B cell (primary cell): ENCODE data around the gene SMAD7. TPM values are rescaled to one million over a fixed set of nuclear protein-coding genes. Genes with fewer than 3 reads are reported as not detected.

Experiments used
- ATAC-seq: fragments of 200-7000 bp; cut with Tn5 transposase; one replicate; pipeline ENCODE4 v1.10.0; 2021; ENCODE audit warnings: low read depth, mild to moderate bottlenecking, moderate number of reproducible peaks, moderate library complexity
- CTCF ChIA-PET: fragments of 350-600 bp; sonication (Branson Sonifier 250); formaldehyde crosslinking; loops from one replicate; lab custom pipeline; 2021; ENCODE audit warnings: antibody characterized with exemption, inconsistent platforms; lab: Charles Lee
- POLR2A ChIA-PET: fragments of 350-600 bp; sonication (Branson Sonifier 250); formaldehyde crosslinking; loops from one replicate; lab custom pipeline; 2021; ENCODE audit warnings: antibody characterized with exemption; lab: Charles Lee
- DNase-seq: peaks from one replicate; pipeline ENCODE4 v3.0.0; 2013
- H2AFZ ChIP-seq: 2 replicates; pipeline ENCODE4 v1.6.1; 2012; ENCODE audit warnings: mild to moderate bottlenecking, low read depth, low read length; ENCODE audit not compliant: insufficient read depth, poor library complexity, severe bottlenecking
- H3K27ac ChIP-seq, 2 donors: 1 replicate in 1 of 2; 2 replicates in 1 of 2; pipeline ENCODE4 v1.5.1; 2012 to 2013; ENCODE audit warnings: low read length in 2 of 2, mild to moderate bottlenecking in 2 of 2, moderate library complexity in 1 of 2
- H3K27me3 ChIP-seq, 4 experiments: fragments of 200-600 bp in 1 of 4; sonication (generic) in 1 of 4; replicated peaks in 1 of 4; 1 replicate in 2 of 4; 2 replicates in 2 of 4; pipeline versions ENCODE4 v1.6.1 to v1.7.0; 2013 to 2016; ENCODE audit warnings: low read length in 3 of 4, mild to moderate bottlenecking in 2 of 4, mixed read lengths in 1 of 4, moderate library complexity in 1 of 4; ENCODE audit not compliant: insufficient read depth in 4 of 4, control insufficient read depth in 3 of 4; ENCODE audit errors: control extremely low read depth in 1 of 4
- H3K36me3 ChIP-seq, 2 experiments: replicated peaks in 1 of 2; 1 replicate in 1 of 2; 2 replicates in 1 of 2; pipeline versions ENCODE4 v1.6.1 to v1.7.1; 2013; ENCODE audit warnings: low read length in 1 of 2; ENCODE audit not compliant: insufficient read depth in 2 of 2, control insufficient read depth in 1 of 2; ENCODE audit errors: control extremely low read depth in 1 of 2, extremely low read depth in 1 of 2
- H3K4me1 ChIP-seq, 2 donors: fragments of 200-600 bp in 1 of 2; sonication (generic) in 1 of 2; 1 replicate in 1 of 2; 2 replicates in 1 of 2; pipeline versions ENCODE4 v1.5.1 to v1.6.1; 2013 to 2017; ENCODE audit warnings: low read length in 2 of 2; ENCODE audit not compliant: control insufficient read depth in 2 of 2, insufficient read depth in 2 of 2
- H3K4me2 ChIP-seq: replicated peaks from 2 replicates; pipeline ENCODE3; 2012; ENCODE audit warnings: mild to moderate bottlenecking, low read depth, low read length; ENCODE audit not compliant: poor library complexity, severe bottlenecking
- H3K4me3 ChIP-seq, 5 experiments: fragments of 200-600 bp in 1 of 5; sonication (generic) in 1 of 5; 1 replicate in 3 of 5; 2 replicates in 2 of 5; pipeline versions ENCODE4 v1.5.1 to v1.7.0; 2011 to 2016; ENCODE audit warnings: low read length in 4 of 5, mild to moderate bottlenecking in 4 of 5, low read depth in 2 of 5, control low read depth in 1 of 5, moderate library complexity in 1 of 5; ENCODE audit not compliant: insufficient read depth in 1 of 5; ENCODE audit errors: control extremely low read depth in 1 of 5, extremely low read depth in 1 of 5
- H3K79me2 ChIP-seq: fragments of 200-600 bp; sonication (generic); one replicate; pipeline ENCODE4 v1.6.0; 2016; ENCODE audit warnings: low read length; ENCODE audit not compliant: control insufficient read depth, insufficient read depth
- H3K9ac ChIP-seq: fragments of 200-600 bp; sonication (generic); 2 replicates; pipeline ENCODE4 v1.6.1; 2017; ENCODE audit warnings: mild to moderate bottlenecking, low read length, moderate library complexity
- H3K9me3 ChIP-seq, 3 donors: one replicate each; pipeline versions ENCODE4 v1.6.1 to v1.7.1; 2013; ENCODE audit warnings: low read length in 2 of 3; ENCODE audit not compliant: control insufficient read depth in 2 of 3, insufficient read depth in 1 of 3; ENCODE audit errors: control extremely low read depth in 1 of 3
- H4K20me1 ChIP-seq: 2 replicates; pipeline ENCODE4 v1.6.0; 2012; ENCODE audit warnings: mild to moderate bottlenecking, low read length; ENCODE audit not compliant: insufficient read depth, control insufficient read depth, poor library complexity, severe bottlenecking
- H3K27ac Mint-ChIP-seq: one replicate; pipeline ENCODE4 v1.8.0; 2021; ENCODE audit warnings: mixed read lengths
- H3K27me3 Mint-ChIP-seq: one replicate; pipeline ENCODE4 v1.8.0; 2021; ENCODE audit warnings: mixed read lengths
- H3K4me1 Mint-ChIP-seq: one replicate; pipeline ENCODE4 v1.8.0; 2021; ENCODE audit warnings: mixed read lengths
- H3K4me3 Mint-ChIP-seq: one replicate; pipeline ENCODE4 v1.8.0; 2021; ENCODE audit warnings: mixed read lengths
- H3K9me3 Mint-ChIP-seq: one replicate; pipeline ENCODE4 v1.8.0; 2022; ENCODE audit warnings: mixed read lengths; ENCODE audit not compliant: insufficient read depth
- CTCF ChIP-seq: fragments of 200-600 bp; IDR thresholded peaks from one replicate; pipeline ENCODE4 v1.8.0; 2022; ENCODE audit warnings: antibody characterized with exemption, mild to moderate bottlenecking
- EZH2 ChIP-seq: IDR thresholded peaks from 2 replicates; pipeline ENCODE4 v1.6.1; 2012; ENCODE audit warnings: borderline replicate concordance, low read depth, mild to moderate bottlenecking, moderate library complexity, low read length; ENCODE audit not compliant: insufficient read depth, poor library complexity, severe bottlenecking
- WGBS: methylation state at CpG from one replicate; pipeline ENCODE4 v1.1.5; 2013; ENCODE audit warnings: missing lambda C conversion rate; ENCODE audit not compliant: insufficient coverage; 5-methylcytosine and 5-hydroxymethylcytosine counted together
- intact Hi-C: fragments of 100-400 bp; cut with micrococcal nuclease; formaldehyde crosslinking; loops from one replicate; pipeline ENCODE4 v1.10.0; 2022
- polyA plus RNA-seq: library from polyadenylated mRNA; depleted of rRNA; stranded (reverse); fragments of >200 nt; gene quantifications from 2 replicates; pipeline ENCODE4 v1.2.3, GENCODE V29; 2012
- total RNA-seq, 2 donors: library from RNA; stranded (reverse); fragments of 120-200 nt in 1 of 2; gene quantifications; 1 replicate in 1 of 2; 2 replicates in 1 of 2; pipeline versions ENCODE4 v1.2.3 to v1.2.4, GENCODE V29; 2013 to 2022

The SMAD7 gene
- total and polyA plus RNA-seq, 2 donors (not counting 1 experiment from before 2014, with no cell fraction given) = 10.1 to 20.9 TPM

GRCh38 chr18:48968412-48969215, 17.8 kb upstream of the SMAD7 start:
- WGBS = 91% methylated on average over 8 of the region's 11 CpGs
- H3K9me3 ChIP-seq = no peaks in the 10 kb centered on the region
- no peak overlapping the region for H3K4me2 ChIP-seq
- no peaks in the 10 kb centered on the region for H3K4me1 Mint-ChIP-seq
- ChIA-PET POLR2A (interaction anchor here (0.6 to 0.7 kb wide), 2 partner anchors 15 to 37 kb away, joined by 6 read pairs; no protein-coding TSS in a partner anchor), CTCF (interaction anchor here (0.9 to 1.2 kb wide), 2 partner anchors 21 to 292 kb away, joined by 3 to 4 read pairs; no protein-coding TSS in a partner anchor)
- no peak overlapping the region for H3K27ac ChIP-seq
- no peak for TF ChIP-seq EZH2
- TF ChIP-seq CTCF = no peak
- no peaks in the 10 kb centered on the region for H3K27me3 ChIP-seq
- H3K9me3 Mint-ChIP-seq = no peaks in the 10 kb centered on the region
- no peaks in the 10 kb centered on the region for H4K20me1 ChIP-seq
- ATAC-seq = no peak
- H3K9ac ChIP-seq = no peak overlapping the region
- H3K4me1 ChIP-seq = no peaks in the 10 kb centered on the region
- H2AFZ ChIP-seq = no peak overlapping the region
- no peak overlapping the region for H3K27ac Mint-ChIP-seq
- H3K79me2 ChIP-seq = no peaks in the 10 kb centered on the region
- no peaks in the 10 kb centered on the region for H3K36me3 ChIP-seq
- H3K27me3 Mint-ChIP-seq = peaks cover 3% of the 10 kb centered on the region
- no peak for DNase-seq
- H3K4me3 Mint-ChIP-seq = no peak overlapping the region
- intact Hi-C loops = no loop called here
- no peak overlapping the region for H3K4me3 ChIP-seq

- TF ChIP-seq CTCF = no peak
- TF ChIP-seq EZH2 = no peak
- Histone ChIP-seq H3K9ac (no peak overlapping the region), H3K36me3 (no peaks in the 10 kb centered on the region), H3K9me3 (no peaks in the 10 kb centered on the region), H3K4me1 (no peaks in the 10 kb centered on the region), H4K20me1 (no peaks in the 10 kb centered on the region), H3K79me2 (no peaks in the 10 kb centered on the region), H3K27me3 (peaks cover 0 to 4% (median 0%) of the 10 kb centered on the region in 4 experiments), H3K4me2 (no peak overlapping the region), H3K4me3 (no peak overlapping the region), H3K27ac (no peak overlapping the region), H2AFZ (no peak overlapping the region)
- CTCF ChIA-PET = interaction anchor here (0.9 to 1.2 kb wide), 3 partner anchors 20 to 291 kb away, joined by 3 to 4 read pairs (median 3); no protein-coding TSS in a partner anchor
- H3K9me3 Mint-ChIP-seq = no peaks in the 10 kb centered on the region
- 100% methylated on average over 1 of the region's 2 CpGs for WGBS
- no peak overlapping the region for H3K4me3 Mint-ChIP-seq
- ATAC-seq (no peak), DNase-seq (no peak)
- intact Hi-C loops = no loop called here
- POLR2A ChIA-PET = no interaction called here
- no peak overlapping the region for H3K27ac Mint-ChIP-seq
- peaks cover 2% of the 10 kb centered on the region for H3K4me1 Mint-ChIP-seq
- peaks cover 4% of the 10 kb centered on the region for H3K27me3 Mint-ChIP-seq
Measured at GRCh38 chr18:48967545-48967944, 16.8 kb upstream of the SMAD7 start.
